ENCODE data around the gene OLIG2. TPM values are rescaled to one million over a fixed set of nuclear protein-coding genes. Genes with fewer than 3 reads are reported as not detected.

OLIG2 gene
- total RNA-seq, 1 donor from 2014 or later, result not detected

DNA sequence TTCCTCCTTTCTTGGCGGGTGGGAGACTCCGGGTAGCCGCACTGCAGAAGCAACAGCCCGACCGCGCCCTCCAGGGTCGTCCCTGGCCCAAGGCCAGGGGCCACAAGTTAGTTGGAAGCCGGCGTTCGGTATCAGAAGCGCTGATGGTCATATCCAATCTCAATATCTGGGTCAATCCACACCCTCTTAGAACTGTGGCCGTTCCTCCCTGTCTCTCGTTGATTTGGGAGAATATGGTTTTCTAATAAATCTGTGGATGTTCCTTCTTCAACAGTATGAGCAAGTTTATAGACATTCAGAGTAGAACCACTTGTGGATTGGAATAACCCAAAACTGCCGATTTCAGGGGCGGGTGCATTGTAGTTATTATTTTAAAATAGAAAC, 2.5 kb downstream of the OLIG2 start:
- TF ChIP-seq, protein P1, sequence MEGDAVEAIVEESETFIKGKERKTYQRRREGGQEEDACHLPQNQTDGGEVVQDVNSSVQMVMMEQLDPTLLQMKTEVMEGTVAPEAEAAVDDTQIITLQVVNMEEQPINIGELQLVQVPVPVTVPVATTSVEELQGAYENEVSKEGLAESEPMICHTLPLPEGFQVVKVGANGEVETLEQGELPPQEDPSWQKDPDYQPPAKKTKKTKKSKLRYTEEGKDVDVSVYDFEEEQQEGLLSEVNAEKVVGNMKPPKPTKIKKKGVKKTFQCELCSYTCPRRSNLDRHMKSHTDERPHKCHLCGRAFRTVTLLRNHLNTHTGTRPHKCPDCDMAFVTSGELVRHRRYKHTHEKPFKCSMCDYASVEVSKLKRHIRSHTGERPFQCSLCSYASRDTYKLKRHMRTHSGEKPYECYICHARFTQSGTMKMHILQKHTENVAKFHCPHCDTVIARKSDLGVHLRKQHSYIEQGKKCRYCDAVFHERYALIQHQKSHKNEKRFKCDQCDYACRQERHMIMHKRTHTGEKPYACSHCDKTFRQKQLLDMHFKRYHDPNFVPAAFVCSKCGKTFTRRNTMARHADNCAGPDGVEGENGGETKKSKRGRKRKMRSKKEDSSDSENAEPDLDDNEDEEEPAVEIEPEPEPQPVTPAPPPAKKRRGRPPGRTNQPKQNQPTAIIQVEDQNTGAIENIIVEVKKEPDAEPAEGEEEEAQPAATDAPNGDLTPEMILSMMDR (IDR thresholded peaks at IDR 0.05; ENCODE audit: insufficient read depth, low read length, poor library complexity, severe bottlenecking), result no peak
- peaks cover 96% of the 10 kb centered on the region for H3K27me3 ChIP-seq (ENCODE audit: control insufficient read depth, insufficient read depth, low read length)
- DNase-seq (ENCODE audit: low read depth), result no peak
- no peaks in the 10 kb centered on the region for H3K36me3 ChIP-seq (ENCODE audit: control insufficient read depth, insufficient read depth, low read length)
- H3K4me3 ChIP-seq (ENCODE audit: low read depth, low read length), result no peak overlapping the region

DNA sequence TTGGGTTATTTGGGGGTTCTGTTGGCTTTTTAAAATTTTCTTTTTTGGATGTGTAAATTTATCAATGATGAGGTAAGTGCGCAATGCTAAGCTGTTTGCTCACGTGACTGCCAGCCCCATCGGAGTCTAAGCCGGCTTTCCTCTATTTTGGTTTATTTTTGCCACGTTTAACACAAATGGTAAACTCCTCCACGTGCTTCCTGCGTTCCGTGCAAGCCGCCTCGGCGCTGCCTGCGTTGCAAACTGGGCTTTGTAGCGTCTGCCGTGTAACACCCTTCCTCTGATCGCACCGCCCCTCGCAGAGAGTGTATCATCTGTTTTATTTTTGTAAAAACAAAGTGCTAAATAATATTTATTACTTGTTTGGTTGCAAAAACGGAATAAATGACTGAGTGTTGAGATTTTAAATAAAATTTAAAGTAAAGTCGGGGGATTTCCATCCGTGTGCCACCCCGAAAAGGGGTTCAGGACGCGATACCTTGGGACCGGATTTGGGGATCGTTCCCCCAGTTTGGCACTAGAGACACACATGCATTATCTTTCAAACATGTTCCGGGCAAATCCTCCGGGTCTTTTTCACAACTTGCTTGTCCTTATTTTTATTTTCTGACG, 3.1 kb downstream of the OLIG2 start:
- peaks cover 96% of the 10 kb centered on the region for H3K27me3 ChIP-seq (ENCODE audit: control insufficient read depth, insufficient read depth, low read length)
- no peak overlapping the region for H3K4me3 ChIP-seq (ENCODE audit: low read depth, low read length)
- no peak for DNase-seq (ENCODE audit: low read depth)
- TF ChIP-seq, protein P1 (IDR thresholded peaks at IDR 0.05; ENCODE audit: insufficient read depth, low read length, poor library complexity, severe bottlenecking), result no peak
- no peaks in the 10 kb centered on the region for H3K36me3 ChIP-seq (ENCODE audit: control insufficient read depth, insufficient read depth, low read length)

DNA sequence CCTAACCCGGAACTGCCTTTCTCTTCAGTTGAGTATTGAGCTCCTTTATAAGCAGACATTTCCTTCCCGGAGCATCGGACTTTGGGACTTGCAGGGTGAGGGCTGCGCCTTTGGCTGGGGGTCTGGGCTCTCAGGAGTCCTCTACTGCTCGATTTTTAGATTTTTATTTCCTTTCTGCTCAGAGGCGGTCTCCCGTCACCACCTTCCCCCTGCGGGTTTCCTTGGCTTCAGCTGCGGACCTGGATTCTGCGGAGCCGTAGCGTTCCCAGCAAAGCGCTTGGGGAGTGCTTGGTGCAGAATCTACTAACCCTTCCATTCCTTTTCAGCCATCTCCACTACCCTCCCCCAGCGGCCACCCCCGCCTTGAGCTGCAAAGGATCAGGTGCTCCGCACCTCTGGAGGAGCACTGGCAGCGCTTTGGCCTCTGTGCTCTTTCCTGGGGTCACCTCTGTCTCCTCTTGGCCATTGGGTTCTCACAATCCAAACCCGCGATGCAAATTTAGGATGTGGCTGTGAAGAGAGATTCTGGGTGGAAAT, 3.7 kb downstream of the OLIG2 start:
- Histone ChIP-seq H3K4me3 (ENCODE audit: low read depth, low read length) (no peak overlapping the region), H3K27me3 (ENCODE audit: control insufficient read depth, insufficient read depth, low read length) (peaks cover 96% of the 10 kb centered on the region), H3K36me3 (ENCODE audit: control insufficient read depth, insufficient read depth, low read length) (no peaks in the 10 kb centered on the region)
- TF ChIP-seq, protein P1 (IDR thresholded peaks at IDR 0.05; ENCODE audit: insufficient read depth, low read length, poor library complexity, severe bottlenecking), result no peak
- DNase-seq (ENCODE audit: low read depth), result no peak

DNA sequence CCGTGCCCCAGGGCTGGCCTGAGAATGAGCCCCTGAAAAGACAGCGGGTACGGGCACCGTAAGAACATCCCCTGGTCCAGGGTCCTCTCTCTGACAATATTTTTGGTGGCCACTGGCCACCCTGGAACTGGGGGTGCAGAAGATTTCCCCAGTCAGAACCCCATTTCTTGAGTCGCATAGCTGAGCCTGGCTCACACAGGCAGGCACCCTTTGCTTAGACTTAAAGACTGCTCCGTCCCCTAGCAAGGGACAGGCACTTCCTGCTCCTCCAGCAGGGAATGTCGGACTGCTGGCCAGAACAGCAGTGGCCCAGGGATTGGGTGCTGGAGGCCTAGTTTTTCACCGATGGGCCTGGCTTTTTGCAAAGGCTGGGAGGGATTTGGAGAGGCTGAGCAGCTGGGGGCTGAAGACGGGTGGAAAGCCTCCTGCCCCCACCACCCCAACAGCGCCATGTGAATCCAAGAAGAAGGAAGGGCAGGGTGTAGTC, 4.3 kb downstream of the OLIG2 start:
- TF ChIP-seq, protein P1 (IDR thresholded peaks at IDR 0.05; ENCODE audit: insufficient read depth, low read length, poor library complexity, severe bottlenecking), result no peak
- H3K27me3 ChIP-seq (ENCODE audit: control insufficient read depth, insufficient read depth, low read length), result peaks cover 96% of the 10 kb centered on the region
- no peak overlapping the region for H3K4me3 ChIP-seq (ENCODE audit: low read depth, low read length)
- H3K36me3 ChIP-seq (ENCODE audit: control insufficient read depth, insufficient read depth, low read length), result no peaks in the 10 kb centered on the region
- DNase-seq (ENCODE audit: low read depth), result no peak

DNA sequence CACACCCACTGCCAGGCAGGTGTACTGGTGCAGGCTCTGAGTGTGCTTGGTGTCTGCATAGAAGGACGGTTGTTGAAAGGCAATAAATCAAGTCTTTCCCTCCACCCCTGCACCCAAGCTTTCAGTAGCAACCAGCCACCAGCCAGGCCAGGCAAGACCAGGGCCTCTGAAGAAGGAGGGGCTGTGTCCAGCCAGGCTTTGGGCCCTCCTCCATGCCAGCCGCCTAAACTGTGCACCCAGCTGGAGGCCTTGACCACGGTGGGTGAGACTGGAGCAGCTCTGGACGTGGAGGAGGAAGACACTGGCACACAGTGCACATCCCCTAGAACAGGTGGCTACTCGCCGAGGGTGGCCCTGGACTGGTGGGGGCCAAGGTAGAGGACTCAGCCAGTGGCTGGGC, 4.9 kb downstream of the OLIG2 start:
- no peaks in the 10 kb centered on the region for H3K36me3 ChIP-seq (ENCODE audit: control insufficient read depth, insufficient read depth, low read length)
- DNase-seq (ENCODE audit: low read depth), result no peak
- peaks cover 94% of the 10 kb centered on the region for H3K27me3 ChIP-seq (ENCODE audit: control insufficient read depth, insufficient read depth, low read length)
- TF ChIP-seq, protein P1 (IDR thresholded peaks at IDR 0.05; ENCODE audit: insufficient read depth, low read length, poor library complexity, severe bottlenecking), result no peak
- no peak overlapping the region for H3K4me3 ChIP-seq (ENCODE audit: low read depth, low read length)
